Fibroblast of skin of back (primary cell): ENCODE measurements around the gene RHOXF1. TPM values are rescaled to one million over a fixed set of nuclear protein-coding genes. Genes with fewer than 3 reads are reported as not detected.
"Not testable (repeated sequence)": the region's sequence is repeated elsewhere in the genome, so short reads cannot be mapped to it uniquely, and the experiment has no call there.

Experiments used
- DNase-seq: peaks from one replicate; pipeline ENCODE4 v3.0.0-alpha.2; 2013
- polyA plus RNA-seq, 2 experiments: library from polyadenylated mRNA; unstranded; fragments of 120-200 nt; gene quantifications; one replicate each; pipeline ENCODE4 v1.2.1, GENCODE V29; 2013; ENCODE audit not compliant: insufficient read length in 2 of 2

The RHOXF1 gene, protein sequence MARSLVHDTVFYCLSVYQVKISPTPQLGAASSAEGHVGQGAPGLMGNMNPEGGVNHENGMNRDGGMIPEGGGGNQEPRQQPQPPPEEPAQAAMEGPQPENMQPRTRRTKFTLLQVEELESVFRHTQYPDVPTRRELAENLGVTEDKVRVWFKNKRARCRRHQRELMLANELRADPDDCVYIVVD
- polyA plus RNA-seq (2013, experiment 1 of 2; ENCODE audit: insufficient read length) = not detected
- not detected for polyA plus RNA-seq (2013, experiment 2 of 2; ENCODE audit: insufficient read length)

DNA sequence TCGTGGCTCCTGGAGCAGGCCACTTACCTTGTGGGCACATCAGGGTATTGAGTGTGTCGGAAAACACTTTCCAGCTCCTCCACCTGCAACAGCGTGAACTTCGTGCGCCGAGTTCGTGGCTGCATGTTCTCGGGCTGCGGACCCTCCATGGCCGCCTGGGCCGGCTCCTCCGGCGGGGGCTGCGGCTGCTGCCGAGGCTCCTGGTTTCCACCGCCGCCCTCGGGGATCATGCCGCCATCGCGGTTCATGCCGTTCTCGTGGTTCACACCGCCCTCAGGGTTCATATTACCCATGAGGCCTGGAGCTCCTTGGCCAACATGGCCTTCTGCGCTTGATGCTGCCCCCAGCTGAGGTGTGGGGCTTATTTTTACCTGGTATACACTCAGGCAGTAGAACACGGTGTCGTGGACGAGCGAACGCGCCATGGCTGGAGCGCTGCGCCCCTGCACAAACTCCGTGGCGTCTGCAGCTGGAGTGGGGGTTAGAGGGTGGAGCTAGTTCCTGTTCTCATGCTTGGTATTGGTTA is at the start of gene RHOXF1:
TSS of gene RHOXF1 (minus strand) at position 476 of the 526 bp plus-strand sequence. CDS start at position 425, 51 bp downstream.
- DNase-seq = no peak

DNA sequence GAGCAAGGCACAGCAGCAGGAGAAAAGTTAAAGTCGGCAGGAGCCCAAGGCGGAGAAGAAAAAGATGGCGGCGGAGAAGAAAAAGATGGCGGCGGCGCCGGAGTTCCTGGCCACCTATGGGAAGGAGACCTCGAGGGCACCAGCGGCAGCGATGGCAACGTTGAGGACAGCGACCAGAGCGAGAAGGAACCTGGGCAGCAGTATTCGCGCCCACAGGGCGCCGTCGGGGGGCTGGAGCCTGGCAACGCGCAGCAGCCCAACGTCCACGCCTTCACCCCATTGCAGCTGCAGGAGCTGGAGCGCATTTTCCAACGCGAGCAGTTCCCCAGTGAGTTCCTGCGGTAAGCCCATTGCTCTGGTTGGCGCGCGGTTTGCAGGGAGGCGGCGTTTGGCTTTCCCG is 43.4 kb upstream of the RHOXF1 start:
- DNase-seq = not testable (repeated sequence)

DNA sequence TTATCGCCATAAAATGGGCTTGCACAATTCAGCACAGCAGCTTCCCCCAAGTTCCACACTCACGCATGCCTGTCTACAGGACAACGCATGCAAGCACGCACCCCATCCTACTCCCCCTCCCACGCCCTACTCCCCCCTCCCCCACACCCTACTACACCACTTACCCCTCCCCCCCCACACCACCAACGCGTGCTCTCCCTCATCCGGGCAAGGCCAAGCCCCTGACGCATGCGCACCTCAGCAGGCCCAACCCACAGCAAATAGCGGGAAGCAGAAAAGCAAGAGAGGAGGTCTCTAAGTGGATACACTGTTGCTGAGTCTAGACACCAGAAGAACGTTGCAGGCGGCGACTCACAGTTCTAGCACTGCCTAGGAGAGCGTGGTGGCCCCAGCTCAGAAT is 42.6 kb upstream of the RHOXF1 start, which contains the start of gene RHOXF2:
TSS of gene RHOXF2 (plus strand) at position 301 of the 400 bp plus-strand sequence. CDS start 138 bp downstream, outside the sequence.
- DNase-seq = not testable (repeated sequence)

DNA sequence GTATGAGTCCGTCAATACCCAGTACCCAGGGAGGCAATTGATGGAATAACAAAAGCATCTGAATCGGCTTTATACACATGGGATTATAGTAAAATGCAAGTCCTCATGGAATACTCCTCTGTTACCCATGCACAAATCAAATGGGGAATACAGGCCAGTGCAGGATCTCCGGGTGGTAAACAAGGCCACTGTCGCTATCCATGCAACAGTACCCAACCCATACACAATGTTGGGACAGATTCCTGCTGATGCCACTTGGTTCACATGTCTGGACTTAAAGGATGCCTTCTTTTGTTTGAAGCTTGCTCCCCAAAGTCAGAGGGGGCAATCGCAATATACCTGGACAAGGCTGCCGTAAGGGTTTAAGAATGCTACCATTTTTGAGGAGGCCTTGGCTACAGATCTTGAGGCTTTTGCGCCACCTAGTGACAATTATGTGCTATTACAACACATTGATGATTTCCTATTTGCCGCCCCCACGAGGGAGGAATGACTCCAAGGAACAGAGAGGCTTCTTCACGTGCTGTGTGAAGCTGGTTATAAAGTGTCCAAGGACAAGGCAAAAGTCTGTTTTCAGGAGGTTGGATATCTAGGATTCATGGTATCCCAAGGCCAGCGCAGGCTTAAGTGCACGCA is 34.5 kb upstream of the RHOXF1 start:
- not testable (repeated sequence) for DNase-seq

DNA sequence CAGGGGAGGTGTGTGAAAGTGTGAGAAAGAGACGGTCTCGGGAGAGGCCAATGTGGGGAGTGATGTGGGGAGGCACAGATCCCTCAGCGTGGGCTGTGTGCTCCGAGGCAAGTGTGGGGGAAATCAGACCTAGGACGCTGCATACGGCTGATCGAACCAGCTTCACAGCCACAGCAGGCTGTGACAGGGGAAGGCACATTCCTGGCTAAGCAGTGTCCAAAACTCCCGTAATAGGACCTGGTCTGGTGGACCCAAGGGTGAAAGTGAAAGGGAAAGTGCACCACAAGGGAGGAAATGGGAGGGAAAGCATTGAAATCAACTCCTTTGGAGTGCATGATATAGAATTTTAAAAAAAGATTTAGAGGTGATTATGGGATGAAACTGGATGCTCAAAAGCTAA is 31.8 kb upstream of the RHOXF1 start:
- DNase-seq = no peak

DNA sequence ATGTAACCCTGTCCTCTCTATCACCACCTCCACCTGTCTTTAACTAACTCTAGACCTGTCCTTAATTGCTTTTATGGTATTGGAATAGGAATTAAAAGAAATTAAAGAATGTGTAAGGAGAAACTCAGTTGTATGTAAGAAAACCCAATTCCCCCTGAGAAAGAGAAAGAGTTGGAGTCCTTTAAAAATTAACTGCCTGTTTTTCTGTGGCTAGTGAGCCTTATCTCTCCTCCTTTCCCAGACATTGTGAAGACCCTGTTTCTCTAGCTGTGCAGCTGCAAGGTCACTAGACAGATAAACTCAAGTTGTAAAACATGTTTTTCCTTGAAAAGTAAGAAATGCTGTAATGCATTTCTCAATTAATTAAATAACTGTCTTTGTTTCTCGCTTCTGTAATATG is 30.6 kb upstream of the RHOXF1 start:
- not testable (repeated sequence) for DNase-seq

DNA sequence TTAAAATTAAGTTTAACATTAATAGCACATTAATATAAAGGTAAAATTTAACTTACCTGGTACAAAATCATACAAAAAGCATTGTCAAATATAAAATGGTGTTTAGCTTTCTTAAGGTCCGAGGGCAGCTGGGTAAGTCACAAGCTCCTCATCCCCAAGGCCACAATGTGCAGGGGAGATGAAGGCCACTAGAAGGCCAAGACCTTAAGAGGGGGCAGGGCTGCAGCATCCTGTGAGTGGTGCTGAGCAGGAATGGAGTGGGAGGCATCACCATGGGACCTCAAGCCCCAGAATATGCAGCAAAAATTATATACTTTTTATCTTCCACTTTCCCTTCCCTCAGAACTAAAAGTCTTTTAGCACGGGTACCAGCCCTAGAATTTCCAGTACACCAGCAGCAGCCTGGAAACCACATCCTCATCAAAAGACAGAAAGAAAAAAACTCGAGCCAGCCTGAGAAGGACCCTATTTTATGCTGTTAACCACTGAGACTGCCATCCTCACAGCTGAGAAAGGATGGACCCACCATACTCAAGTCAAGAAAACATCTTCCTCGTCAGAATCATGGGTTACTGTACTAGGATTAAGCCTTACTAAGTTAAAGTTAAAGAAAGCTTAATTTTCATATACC is 29.7 kb upstream of the RHOXF1 start:
- no peak for DNase-seq

DNA sequence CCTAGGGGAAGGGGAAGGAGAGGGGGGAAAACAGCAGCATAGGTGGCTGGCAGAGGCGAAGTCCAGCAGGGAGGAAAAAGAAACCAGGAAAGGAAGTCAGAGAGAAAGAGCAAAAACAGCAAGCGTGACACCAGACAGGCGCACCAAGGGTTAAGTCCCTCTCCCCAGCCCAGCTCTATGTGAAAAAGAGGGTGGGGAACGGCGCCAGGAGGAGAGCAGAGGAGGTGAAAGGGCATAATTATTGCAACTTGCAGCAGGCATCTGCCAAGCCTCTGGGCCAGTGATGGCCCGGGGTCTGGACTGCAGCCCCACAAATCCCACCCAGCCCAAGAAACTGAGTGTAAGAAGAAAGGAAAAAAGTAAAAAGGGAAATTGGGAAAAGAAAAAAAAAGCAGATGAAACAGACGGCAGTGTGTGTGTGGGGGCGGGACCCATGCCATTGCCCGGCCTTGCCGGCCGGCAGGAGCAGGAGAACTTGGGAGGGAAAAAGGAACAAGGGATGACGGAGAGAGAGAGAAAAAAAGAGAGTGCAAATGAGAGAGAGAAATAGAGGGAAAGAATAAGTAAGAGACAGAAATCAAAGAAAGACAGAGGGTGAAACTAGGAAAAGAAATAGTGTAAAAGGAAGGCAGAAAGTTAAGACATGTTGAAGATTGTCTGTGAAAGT is 28.6 kb upstream of the RHOXF1 start:
- DNase-seq = no peak

DNA sequence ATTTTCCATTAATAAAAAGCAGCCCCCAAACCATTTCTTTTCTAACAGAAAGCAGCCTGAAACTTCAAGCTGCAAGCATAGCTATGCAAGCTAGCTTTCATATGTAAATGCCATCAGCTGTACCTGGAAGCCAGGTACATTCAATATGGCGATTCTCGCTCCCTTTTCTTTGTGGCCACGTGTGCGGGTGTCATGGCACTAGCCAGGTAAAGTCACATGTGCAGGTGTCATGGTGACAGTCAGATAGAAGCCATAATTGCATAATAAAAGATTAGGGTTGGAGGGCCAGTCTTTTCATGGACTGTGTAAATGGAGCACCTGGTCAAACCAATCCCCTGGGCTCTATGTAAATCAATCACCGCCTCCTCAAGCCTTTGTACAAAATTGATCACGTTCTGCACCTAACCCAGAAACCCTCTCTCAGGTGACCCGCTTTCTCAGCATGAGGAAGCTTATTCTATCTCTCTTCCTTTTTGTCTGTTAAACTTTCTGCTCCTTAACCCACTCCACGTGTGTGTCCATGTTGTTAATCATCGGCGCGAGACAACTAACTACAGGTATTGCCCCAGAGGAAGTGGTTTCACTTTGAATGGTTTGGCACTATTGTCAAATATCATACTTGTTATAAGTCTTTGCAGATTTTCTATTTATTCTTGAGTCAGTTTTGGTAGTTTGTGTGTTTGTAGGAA is 24.7 kb upstream of the RHOXF1 start:
- no peak for DNase-seq

DNA sequence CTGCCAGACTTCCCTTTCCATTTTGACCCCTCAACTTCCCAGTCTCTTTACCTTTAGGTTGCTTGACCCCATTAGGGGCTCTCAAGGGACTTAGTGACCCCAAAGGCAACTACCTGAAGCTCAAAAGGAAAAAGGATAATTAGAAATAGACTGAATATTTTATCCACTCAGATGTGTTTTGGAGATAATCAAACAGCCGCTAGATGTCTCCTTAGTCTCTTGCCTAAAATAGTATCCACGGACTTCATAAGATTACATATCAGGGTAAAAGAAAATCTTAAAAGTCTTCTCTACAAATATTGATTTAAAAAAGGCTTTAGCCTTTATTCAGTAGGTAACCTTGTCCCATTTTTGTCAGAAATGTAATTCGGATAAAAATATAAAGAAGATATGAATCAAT is 21.7 kb upstream of the RHOXF1 start:
- DNase-seq = no peak

DNA sequence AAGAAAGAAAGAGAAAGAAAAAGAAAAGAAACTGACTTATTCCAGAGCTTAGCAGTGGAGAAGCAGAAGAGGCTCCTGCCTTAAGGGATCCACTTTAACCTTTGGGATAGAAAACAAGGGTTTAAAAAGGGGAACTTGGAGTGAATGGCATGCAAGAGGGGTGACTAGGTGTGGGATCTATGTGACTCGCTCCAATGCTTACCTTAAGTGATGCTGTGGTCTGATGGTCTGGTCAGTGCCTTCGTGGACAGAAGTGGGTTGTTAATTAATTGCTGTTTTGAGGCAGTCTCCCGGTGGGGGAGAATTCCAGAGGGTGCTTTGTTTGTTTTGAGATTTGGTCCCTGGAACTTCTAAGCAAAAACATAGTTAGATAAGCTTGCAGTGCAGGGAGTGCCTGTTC is 21.1 kb upstream of the RHOXF1 start:
- no peak for DNase-seq

DNA sequence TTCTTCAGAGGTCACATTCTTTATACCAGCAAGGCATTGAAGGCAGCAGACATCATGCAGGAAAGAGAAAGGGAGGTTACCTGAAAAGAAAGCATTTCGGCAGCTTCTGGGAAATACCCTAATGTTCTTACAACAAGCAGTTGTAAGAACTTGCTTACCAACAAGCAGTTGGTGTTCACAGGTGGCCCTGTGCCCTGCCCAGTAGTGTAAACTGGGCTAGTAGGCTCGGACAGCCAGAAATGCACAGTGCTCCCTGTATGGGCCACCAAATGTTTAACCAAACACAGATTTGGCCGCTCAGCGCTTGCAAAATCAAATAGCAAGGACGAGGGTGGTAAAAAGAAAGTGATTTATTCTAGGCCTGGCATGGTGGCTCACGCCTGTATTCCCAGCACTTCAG is 20.4 kb upstream of the RHOXF1 start:
- DNase-seq = no peak

DNA sequence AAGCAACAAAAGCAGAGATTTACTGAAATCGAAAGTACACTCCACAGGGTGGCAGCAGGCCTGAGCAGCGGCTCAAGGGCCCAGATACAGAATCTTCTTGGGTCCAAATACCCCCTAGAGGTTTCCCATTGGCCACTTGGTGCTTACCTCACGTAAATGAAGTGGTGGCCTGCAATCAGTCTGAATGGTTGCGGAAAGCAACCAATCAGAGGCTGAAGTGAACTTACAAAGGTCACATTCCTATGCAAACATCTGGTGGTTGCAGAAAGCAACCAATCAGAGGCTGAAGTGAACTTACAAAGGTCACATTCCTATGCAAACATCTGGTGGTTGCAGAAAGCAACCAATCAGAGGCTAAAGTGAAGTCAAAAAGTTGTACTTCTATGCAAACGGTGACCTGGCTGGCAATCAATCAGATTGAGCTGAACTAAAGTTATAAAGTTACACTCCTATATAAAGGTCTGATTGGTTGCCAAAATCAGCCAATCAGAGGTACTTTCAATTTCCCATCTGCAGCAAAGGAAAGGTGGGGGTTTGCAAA is 12.7 kb upstream of the RHOXF1 start:
- not testable (repeated sequence) for DNase-seq

DNA sequence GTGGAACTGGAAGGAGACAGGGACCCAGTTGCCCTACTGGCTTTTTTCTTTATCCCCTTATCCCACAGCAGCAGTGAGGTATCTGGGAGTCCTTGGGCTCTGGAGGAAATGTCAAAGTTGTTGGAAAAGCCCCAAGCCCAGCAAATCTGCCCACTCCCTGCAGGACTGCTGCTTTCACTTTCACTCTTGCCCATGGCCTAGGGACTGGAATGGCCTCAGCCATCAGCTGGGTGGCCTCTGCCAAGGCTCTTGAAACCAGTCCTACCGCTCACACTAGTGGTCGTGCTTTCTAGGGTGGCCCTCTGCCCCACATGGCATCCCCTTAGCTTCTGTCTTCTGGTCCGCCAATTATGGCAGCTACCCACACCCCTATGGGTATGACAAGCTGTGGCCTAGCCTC is 9.7 kb upstream of the RHOXF1 start:
- no peak for DNase-seq

DNA sequence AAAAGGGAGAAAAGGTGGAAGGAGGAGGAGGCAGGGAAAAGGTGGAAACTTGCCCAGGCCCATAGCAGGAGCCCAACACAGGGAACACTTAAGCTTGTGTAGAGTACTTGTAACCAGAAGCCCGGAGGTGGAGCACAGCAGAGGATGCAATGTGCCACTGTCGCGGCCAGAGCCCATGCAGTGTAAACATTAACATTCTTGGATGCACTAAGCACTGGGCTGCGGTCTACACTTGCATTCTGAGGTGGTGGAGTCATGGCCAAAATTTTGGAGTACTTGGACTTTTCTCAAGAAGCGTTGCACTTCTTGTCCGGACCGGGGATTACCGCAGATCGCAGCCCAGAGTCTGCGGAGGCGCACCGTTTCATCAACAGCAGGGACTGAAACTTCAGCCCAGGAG is 4.5 kb upstream of the RHOXF1 start:
- peak; percentile 0 for DNase-seq

DNA sequence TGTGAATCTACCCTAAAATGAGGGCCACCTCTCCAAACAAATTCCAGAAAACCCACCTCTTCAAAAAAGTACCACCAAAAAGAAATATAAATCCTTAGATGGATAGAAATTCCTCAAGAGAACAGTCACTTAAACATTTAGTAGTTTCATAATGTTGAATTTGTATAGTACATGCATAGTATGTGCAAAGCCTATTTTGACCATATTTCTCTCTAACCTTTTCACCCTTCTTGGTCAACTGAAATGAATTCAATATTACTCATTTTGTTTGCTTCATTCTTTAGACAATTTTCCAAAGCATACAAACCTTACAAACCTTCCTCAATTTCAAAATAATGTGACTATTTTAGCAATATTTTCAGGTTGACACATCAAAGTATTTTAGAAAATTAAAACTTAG is 4.1 kb downstream of the RHOXF1 start:
- DNase-seq = no peak

DNA sequence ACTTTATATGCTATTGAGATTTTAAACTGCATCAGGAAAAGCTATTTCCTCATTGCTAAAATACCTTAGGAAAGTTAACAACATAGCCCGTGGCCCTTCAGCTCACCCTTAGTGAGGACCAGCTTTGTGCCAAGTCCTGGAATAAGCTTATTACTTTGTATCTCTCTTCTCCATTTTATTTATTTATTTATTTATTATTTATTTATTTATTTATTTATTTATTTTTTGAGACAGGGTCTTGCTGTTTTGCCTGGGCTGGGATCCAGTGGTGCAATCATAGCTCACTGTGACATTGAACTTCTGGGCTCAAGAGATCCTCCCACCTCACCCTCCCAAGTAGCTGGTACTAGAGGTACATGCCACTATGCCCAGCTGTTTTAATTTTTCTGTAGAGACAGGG is 6.3 kb downstream of the RHOXF1 start:
- no peak for DNase-seq

DNA sequence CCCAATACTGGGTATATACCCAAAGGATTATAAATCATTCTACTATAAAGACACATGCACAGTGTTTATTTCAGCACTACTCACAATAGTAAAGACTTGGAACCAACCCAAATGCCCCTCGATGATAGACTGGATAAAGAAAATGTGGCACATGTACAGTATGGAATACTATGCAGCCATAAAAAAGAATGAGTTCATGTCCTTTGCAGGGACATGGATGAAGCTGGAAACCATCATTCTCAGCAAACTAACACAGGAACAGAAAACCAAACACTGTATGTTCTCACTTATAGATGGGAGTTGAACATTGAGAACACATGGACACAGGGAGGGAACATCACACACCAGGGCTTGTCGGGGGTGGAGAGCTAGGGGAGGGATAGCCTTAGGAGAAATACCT is 11.0 kb downstream of the RHOXF1 start:
- DNase-seq = not testable (repeated sequence)

DNA sequence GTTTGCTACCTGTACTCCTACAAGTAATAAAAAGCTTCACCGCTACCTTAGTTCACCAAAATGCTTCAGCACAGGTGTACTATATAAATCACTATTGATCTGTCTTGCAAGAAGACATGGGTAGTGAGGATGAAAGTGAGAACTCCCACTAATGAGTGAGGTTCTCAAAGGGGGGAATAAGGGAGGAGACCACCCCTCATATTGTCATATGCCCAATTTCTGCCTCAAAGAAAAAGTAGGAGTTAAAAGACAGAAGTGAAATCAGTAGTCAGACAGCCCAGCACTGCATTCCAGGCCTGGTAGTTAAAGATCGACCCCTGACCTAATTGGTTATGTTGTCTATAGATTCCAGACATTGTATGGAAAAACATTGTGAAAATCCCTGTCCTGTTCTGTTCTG is 14.7 kb downstream of the RHOXF1 start:
- DNase-seq = not testable (repeated sequence)

DNA sequence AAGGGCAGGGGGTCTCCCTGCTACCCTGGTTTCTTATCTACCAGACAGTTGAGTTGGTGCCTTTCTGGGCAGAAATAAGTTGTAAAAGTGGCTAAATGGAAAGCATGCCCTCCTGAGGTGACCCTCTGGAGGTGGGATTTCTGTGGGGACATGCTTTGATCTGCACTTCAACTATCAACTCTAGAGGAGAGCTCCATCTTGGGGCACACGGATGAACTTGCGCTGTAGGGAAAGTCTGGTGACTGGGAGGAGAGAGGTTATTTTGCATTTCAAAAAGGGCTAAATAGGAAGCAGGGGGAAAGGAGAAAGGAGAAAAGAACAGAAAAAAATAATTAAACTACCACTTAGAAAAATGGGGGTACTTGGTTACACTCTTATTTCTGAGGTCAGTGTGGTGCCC is 25.5 kb downstream of the RHOXF1 start:
- DNase-seq = no peak

DNA sequence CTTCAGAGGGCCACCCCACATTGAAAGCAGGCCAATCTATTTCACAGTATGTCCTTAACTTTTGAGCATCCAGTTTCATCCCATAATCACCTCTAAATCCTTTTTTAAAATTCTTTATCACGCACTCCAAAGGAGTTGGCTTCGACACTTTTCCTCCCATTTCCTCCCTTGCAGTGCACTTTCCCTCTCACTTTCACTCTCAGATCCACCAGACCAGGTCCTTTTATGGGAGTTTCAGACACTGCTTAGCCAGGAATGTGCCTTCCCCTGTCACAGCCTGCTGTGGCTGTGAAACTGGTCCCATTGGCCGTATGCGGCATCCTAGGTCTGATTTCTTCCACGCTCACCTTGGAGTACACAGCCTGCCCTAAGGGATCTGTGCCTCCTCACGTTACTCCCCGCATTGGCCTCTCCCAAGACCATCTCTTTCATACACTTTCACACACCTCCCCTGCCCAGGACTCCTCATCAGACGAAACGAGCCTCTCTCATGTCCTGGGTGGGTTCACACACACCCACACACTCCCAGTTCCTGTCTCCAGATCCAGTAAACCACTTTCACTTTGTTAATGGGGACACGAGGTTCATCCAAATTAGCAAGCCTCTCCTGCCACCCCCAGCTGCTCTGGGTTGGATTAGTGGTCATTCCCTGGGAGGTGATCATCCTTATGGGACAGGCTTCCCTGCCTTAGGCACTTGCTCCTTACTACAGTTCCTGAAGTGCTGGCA is 28.3 kb downstream of the RHOXF1 start:
- no peak for DNase-seq
